Forelimb muscle (tissue), 1 donor: Measurements from ENCODE around the gene HMCN1. TPM values are rescaled to one million over a fixed set of nuclear protein-coding genes. Genes with fewer than 3 reads are reported as not detected.

Source experiments
- DNase-seq: peaks from one replicate; pipeline ENCODE4 v3.0.0-alpha.2; 2013; ENCODE audit warnings: low read depth
- polyA plus RNA-seq: library from polyadenylated mRNA; unstranded; fragments of 120-200 nt; gene quantifications from one replicate; pipeline ENCODE4 v1.2.1, GENCODE V29; 2013; ENCODE audit not compliant: insufficient read length

Gene HMCN1
- polyA plus RNA-seq, 1 donor, result 13.6 TPM

DNA sequence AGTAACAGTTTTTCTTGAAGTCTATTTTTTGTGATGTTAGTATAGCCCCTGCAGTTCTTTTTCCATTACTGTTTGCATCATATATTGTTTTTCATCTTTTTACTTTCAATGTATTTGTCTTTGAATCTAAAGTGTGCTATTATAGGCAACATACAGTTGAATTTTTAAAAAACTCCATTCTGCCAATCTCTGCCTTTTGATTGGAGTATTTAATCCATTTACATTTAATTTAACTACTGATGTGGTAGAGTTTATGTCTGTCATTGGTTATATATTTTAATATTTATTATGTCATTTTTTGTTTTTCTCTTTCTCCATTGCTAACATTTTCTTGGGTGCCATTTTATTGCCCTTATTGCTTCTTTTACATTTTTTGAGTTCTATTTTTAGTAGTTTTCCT is 296.3 kb downstream of the HMCN1 start:
- no peak for DNase-seq

DNA sequence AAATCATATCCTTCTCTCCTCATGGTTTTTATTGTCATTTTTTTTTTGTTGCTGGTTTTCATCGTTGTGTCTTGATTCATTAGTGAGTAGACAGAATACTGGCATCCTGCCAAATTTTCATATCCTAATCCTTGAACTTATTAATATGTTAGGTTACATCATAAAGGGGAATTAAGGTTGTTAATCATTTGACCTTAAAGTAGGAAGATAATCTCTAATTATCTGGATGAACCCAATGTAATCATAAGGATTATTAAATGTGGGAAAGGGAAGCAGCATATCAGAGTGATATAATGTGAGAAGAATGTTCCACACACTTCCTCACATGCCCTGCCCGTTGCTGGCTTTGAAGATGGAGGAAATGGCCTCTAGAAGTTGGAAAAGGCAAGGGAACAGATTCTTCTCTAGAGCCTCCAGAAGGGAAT is 299.7 kb downstream of the HMCN1 start:
- no peak for DNase-seq

DNA sequence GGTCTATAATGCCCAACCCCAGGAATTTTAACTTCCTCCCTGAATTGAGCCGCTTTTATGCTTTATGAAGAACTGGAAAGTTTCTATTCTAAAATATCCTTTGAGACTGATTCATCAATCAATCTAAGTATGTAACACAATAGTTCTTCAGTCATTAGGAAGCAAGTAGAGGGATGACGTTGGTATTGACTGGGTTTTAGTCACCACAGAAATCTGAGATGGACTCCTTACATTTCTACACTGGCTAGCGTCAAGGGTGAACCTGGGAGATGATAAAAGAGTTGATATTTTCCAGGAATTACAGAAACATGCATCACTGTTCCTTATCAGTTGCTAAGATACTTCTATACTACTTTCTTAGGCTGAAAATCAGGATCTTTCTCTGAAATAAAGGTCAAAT is 308.0 kb downstream of the HMCN1 start:
- DNase-seq, result no peak

DNA sequence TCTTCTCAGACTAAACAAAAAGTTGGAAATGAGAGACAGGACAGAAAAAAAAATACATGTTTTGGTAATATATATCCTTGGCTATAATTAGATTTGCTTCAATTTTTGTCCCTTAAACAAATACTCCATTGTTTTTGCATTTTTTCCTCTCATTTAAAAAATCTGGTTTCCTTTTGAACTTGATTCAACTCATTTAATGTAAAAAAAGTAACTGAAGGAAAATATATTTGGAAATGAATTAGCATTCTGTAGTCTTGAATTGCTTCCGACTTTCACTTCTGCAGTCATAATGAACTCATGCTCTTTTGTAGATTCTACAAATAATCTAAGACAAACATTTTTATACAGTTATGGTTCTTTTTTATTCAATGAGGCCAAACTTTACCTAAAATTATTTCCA is 309.1 kb downstream of the HMCN1 start:
- DNase-seq, result no peak

DNA sequence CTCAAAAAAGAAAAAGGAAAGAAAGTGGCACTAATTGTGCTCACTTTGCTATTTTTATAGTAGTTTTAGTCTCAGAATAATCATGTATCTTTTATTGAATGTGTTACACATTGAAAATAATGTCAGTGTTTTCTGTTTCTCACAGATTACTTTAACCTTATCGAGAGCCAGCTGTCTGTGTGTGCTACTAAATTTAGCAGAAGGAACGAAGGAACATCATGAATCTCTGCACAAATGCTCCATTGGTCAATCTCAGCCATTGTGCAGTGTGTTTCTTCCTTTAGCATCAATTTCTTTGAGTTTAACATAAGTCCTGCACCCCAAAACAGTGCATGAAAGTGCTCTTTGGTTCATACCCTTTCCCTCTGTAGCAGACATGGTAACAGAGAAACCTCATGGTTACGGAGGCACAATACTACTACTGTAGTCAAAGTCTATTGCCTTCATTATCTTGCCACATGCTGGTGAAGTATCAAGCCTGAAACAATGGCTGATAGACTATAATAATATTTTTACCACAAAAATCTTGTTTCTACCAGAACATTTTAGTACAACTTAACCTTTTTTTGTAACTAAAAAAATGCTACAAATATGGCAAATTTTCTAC is 310.0 kb downstream of the HMCN1 start:
- DNase-seq, result no peak

DNA sequence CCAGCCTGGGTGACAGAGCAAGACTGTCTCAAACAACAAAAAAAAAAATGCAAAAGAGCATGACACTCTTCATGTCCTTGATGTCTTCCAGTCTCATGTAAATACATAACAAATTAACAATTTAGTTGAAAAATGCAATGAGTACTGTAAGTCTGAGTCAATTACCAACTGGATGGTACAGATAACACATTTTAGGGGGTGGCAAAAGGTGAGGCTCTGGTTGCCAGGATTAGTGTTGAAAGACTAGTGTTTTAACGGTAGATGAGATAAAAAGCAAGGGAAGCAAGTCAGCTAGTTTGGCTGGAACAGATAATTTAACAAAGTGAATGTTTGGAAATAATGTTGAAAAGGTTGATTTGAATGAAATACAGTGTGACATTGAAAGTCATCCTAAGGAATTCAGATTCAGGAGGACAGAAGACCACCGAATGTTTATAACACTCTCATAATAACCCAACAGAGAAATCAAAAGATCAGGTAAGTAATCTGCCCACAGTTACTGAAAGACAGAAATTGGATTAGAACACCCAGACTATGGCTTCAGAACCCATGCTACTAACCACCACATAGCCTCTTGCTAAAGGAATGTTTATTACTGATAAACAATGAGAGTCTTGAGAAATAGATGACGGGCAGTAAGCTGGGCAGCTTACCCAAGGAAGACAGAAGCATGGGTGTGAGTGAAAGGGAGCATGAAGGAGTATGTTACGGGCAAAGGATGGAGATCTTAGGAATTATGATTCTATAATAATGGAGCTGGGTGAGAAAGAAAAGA is 312.4 kb downstream of the HMCN1 start:
- DNase-seq, result no peak

DNA sequence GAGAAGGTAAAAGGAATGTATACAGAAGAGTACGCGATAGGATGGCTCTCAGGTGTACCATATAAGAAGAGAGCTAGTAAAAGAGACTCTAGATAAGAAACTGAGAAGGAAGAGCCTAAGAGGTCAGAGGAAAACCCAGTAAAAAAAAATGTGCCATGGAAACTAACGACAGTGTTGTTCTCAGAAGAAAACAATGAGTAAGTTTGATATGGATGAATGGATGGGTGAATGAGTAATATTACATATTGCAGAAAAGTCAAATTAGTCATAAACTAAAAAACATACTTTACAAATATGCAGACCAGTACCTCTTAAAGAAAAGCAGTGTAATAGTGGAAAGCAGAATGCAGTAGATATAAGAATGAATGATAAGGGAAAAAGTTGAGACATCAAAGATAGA is 316.2 kb downstream of the HMCN1 start:
- no peak for DNase-seq

DNA sequence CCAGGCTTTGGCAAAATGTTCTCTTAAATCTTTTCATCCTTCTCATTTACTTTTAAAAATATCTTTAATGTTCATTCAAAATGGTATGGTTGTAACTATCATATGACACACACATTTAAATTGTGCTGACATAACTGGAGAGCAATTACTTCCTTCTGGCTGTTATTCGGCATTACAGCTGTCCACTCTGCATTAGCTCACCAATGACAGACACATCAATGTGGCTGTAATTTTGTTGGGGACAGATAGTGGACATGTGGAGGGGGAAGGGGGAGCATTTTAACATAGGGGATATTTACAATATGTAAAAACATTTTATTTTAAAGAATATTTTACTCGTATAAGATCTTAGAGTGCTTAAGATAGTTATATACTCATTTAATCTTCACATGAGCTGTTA is 319.8 kb downstream of the HMCN1 start:
- DNase-seq, result no peak

DNA sequence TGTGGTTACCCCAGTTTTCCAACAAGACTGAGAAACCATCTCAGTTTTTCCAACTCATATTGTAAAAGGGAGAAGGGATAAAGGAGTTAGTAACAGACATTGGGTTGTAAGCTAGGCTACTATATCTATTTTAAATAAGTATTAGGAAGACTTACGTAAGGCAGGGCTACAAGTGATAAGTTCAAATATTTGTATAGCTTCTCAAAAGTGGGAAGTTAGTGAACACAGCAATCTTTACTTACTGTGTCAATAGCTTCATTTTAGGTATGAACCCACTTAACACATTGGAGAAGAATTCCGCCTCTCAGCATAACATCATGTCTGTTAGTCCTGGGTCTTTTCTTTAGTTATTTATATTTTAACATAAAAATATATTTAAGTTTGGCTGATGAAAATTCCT is 320.7 kb downstream of the HMCN1 start:
- DNase-seq, result no peak

DNA sequence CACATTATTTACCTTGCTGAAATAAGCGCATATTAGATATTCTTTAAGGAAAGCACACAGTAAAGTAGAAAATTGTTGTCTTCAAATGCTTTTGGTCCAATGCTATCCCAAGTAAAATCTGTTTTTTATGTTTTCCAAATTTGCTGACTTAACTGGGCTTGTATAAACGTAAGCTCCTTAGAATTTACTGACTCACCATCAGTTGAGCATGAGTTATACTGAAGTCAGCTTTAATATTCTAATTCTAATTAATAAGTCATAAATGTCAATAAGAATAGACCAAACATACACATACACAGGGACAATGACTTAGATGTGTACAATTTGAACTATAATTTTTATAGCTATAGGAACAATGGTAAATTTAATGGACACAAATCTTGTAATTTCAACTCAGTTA is 321.7 kb downstream of the HMCN1 start:
- no peak for DNase-seq

DNA sequence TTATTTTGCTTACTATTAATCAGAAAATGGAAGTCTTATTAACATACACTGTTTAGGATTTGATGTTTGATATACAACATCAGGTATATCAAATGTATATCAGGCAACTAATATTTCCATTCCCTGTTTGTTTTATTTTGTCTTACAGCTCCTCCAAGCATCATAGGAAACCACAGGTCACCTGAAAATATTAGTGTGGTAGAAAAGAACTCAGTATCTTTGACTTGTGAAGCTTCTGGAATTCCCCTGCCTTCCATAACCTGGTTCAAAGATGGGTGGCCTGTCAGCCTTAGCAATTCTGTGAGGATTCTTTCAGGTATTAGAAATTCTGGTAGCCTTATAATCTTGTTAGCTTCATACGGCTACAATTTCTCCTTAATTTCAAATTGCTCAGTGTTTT is 322.9 kb downstream of the HMCN1 start:
- no peak for DNase-seq

DNA sequence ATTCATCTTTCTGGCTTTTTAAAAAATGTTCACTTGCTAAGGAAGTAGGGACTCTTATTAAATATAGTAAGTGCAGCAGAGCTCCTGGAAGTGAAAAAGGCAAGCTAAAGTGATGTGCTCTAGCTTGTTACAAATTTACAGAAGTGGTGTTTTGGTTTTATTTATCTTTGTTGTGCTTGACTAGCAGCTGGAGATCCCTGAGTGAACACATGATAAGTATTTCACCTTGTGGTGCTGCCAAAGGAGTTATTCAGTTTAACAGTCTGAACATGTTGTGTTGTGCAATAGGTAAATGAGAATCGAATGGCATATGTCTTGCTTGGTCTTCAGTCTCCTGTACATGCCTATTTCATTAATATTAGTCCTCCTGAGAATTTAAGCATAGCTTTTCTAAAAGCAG is 325.1 kb downstream of the HMCN1 start:
- DNase-seq, result no peak

DNA sequence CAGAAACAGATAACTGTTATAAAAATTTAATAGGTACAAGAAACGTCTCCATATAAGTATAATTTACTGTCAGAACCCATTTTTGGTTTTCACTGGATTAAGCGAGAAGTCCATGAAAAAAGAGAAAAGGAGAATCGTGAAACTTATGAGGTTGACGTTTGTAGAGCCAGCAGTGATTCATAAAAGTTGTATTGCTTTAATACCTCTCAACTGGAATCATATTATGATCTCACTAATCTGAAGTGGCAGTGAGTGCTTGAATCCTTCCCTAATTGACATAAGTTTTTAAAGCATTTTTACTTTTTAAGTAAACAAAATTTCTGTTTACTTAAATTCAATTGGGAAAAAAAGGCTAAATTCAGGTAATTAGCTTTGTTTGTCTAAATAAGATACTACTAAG is 325.6 kb downstream of the HMCN1 start:
- no peak for DNase-seq

DNA sequence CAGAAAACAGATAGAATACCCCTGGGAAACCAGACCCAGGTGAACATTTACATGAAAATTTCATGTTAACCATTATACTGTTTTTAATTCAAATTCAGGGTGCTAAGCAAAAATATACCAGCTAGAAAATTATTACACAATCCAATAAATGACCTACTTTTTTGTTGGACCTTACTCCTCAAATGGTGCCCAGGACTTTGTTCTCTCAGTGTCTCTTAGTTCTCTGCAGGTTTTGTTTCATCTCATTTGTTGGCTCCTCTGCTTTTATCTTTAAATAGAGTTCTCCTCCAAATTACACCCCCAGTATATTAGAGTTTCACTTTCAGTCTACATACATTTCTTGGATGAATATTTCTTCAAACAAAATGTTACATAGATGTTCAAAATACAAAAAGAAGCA is 326.0 kb downstream of the HMCN1 start:
- DNase-seq, result no peak

DNA sequence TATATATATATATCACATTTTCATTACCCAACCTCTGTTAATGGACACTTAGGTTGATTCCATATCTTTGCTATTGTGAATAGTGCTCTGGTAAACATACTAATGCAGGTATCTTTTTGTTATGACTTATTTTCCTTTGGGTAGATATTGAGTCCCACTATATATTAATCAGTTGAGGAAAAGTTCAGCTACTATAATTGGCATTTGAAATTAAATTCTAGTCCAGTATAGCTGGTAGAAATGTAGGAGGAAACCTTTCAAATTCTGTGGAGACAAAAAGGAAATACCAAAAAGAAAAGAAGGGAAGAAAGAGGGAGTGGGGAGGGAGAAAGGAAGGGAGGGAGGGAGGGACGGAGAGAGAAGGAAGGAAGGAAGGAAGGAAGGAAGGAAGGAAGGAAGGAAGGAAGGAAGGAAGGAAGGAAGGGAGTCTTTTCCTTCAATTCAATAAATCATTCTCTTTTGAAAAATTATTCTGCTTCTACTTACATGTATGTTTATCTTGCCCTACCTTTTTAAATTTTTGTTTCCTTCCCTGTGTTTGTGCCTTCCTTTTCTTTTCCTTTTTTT is 329.0 kb downstream of the HMCN1 start:
- no peak for DNase-seq

DNA sequence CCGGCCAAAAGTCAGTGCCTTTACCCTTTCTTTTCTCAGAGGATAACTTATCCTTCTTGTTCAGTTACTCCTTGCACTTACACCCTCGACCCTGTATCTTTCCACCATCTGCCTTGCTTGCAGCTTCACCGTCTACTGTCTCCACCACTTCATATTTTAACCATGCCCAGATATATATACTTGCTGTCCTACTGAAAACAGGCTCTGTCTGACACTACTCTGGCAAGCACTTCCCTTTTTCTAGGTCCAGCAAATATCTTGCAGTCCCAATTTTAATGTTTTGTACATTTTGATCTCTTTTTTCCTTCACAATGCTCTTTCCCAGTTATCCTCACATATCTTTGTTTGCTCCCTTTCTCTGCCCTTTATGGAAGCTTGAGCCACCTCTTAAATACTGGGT is 332.2 kb downstream of the HMCN1 start:
- DNase-seq, result no peak

DNA sequence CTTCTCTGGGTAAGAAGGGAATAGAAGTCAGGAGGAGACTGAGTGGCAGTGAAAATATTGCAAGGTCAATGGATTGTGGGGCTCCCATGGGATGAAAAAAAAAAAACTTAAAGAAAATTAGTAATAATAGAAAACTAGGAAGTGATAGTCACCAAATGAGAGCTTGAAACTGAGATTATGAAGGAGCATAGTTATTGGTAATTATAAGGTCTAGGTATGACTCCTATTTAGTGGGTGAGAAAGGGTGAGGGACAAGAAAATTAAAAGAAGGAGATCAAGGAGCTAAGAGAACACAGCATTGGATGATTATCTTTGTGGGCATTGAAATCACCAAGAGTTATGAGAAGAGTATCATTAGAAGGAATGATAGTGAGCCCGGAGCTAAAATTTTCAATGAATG is 339.5 kb downstream of the HMCN1 start:
- DNase-seq, result no peak

DNA sequence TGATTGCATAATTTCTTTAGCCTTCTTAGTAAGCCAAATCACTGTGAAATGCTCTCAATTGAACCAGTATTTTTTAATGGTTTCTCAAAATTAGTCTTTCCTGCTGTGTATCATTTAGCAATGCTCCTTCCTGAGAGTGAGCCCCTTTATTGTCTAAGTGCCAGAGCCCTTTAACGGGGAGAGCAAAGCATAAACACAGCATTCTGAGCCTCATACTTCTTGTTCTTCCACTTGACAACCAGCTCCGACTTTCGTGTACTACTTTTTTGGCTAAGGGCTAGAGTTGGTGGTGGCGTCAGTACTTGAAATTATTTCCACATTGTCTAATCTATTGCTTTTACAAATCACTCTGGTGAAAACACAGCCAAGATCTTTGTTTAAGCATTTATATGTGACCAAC is 341.8 kb downstream of the HMCN1 start:
- no peak for DNase-seq

DNA sequence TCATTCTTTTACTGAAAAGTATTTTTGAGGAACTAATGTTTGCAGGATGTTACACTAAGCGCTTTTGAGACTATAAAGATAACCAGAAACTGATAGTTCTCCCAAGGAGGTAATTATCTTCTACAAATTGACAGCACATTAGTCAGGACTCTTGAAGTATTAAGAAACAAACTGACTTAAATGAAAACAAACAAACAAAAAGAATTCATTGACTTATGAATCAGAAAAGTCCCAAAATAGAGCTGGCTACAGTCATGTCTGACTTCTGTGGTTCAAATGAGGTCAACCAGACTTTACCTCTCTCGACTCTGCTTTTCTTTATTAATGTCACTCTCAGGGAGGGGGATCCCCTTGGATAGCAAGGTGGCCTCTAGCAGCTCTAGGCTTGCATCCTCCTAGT is 344.1 kb downstream of the HMCN1 start:
- DNase-seq, result no peak

DNA sequence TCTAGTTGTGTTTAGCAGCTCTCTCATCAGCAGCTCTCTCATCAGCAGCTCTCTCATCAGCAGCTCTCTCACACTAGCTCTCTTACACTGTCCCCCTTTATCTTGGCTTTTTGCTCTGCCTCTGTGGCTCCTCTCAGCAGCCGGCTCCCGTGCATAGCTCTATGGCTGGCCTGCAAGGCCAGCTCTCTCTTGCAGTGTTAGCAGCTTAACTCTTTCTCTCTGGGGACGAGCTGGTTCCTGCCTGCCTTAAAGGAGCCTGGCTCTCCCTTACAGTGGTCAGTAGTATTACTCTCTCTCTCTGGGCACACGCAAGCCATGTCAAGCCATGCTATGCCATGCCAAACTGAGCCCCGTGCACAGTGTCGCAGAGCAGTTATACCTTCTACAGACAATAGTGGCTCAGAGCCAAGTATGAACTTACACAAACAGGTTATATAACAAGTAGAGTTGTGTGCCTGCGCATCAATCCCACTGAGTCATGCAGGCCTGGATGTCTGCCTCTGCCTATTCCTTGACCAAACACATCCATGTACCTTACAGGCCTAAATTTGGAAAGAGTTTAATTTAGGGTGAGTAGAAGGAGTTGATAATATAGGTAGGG is 345.0 kb downstream of the HMCN1 start:
- no peak for DNase-seq

DNA sequence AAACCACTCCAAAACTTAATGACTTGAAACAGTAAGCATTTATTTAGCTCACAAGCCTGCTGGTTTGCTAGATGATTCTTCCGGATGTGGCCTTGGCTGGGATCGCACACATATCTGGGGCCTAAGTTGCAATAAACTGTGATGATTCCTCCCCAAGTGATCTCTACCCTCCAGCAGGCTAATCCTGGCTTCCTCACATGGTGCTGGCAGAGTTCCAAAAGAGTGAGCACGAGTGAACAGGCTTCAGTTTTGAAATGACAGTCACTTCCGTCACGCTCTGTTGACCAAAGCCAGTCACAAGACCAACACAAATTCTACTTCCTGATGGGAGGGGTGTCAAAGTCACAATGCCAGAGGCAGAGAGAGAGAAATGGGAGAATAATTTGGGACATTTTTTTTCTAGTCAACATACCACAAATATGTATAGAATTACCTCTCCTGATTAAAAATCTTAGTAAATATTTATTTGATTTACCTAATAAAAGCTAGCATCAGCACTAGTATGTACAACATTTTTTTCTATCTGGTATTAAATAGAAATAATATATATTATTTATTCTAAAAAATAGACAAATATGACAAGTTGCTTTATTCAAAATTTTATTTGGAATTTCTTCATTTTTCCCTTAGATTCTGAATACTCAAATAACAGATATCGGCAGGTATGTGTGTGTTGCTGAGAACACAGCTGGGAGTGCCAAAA is 348.2 kb downstream of the HMCN1 start:
- peak; percentile 31 for DNase-seq

DNA sequence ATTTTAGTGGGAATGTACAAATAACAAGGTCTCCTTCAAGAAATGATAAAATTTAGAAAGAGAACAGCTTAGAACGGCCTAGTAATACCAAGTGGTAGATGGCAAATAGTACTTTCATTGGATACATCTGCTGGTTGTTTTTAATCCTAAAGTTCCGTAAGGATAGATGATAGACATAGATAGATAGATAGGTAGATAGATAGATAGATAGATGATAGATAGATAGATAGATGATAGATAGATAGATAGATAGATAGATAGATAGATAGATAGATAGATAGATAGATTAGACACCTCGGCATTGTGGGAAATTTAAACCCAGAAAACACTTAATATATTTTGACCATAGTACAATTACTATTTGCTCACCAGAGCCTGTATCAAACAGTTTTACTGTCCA is 352.4 kb downstream of the HMCN1 start:
- DNase-seq, result no peak
